Measurements from ENCODE around the gene NYAP1.

Gene NYAP1

GRCh38 chr7:100506356-100506923 is 22.7 kb downstream of the NYAP1 start:
- H3K27me3 ChIP-seq = no peaks in the 10 kb centered on the region
- no peak overlapping the region for H3K4me3 ChIP-seq (ENCODE audit: low read depth, low read length)
- no peaks in the 10 kb centered on the region for H3K9me3 ChIP-seq
- no peaks in the 10 kb centered on the region for H3K36me3 ChIP-seq
- DNase-seq = no peak
- H3K4me1 ChIP-seq = no peaks in the 10 kb centered on the region
- TF ChIP-seq, protein P1, sequence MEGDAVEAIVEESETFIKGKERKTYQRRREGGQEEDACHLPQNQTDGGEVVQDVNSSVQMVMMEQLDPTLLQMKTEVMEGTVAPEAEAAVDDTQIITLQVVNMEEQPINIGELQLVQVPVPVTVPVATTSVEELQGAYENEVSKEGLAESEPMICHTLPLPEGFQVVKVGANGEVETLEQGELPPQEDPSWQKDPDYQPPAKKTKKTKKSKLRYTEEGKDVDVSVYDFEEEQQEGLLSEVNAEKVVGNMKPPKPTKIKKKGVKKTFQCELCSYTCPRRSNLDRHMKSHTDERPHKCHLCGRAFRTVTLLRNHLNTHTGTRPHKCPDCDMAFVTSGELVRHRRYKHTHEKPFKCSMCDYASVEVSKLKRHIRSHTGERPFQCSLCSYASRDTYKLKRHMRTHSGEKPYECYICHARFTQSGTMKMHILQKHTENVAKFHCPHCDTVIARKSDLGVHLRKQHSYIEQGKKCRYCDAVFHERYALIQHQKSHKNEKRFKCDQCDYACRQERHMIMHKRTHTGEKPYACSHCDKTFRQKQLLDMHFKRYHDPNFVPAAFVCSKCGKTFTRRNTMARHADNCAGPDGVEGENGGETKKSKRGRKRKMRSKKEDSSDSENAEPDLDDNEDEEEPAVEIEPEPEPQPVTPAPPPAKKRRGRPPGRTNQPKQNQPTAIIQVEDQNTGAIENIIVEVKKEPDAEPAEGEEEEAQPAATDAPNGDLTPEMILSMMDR (IDR thresholded peaks at IDR 0.05; ENCODE audit: low read depth, low read length) = no peak

- Histone ChIP-seq H3K9me3 (no peaks in the 10 kb centered on the region), H3K4me3 (ENCODE audit: low read depth, low read length) (no peak overlapping the region), H3K4me1 (no peaks in the 10 kb centered on the region), H3K27me3 (no peaks in the 10 kb centered on the region), H3K36me3 (no peaks in the 10 kb centered on the region)
- DNase-seq = no peak
- TF ChIP-seq, protein P1 (IDR thresholded peaks at IDR 0.05; ENCODE audit: low read depth, low read length) = no peak
Measured at GRCh38 chr7:100509231-100509630, 25.5 kb downstream of the NYAP1 start.

DNA sequence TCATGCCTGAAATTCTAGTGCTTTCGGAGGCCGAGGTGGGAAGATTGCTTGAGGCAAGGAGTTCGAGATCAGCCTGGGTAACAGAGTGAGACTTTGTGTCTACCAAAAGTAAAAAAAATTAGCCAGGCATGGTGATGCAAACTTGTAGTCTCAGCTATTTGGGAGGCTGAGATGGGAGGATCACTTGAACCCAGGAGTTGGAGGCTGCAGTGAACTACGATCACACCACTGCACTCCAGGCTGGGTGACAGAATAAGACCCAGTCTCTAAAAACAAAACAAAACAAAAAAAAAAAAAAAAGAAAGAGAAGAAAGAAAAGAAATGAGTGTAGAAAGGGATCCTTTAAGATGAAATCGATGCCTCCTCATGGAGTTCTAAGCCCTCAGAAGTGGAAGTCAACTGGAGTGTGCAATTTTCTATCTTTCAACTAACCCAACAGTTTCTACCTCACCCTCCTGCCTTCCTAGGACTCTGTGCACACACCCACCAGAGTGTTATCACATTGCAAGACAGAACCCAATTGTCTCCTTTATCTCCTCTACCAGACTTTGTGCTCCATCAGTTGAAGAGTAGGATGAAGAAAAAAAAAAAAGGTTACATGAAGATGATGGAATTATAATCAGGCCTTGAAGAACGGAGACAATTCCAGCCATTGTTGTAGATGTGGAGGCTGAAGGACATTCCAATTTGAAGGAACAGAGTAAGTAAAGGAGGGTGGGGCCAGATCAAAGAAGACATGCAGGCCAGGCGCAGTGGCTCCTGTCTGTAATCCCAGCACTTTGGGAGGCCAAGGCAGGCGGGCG is 26.9 kb downstream of the NYAP1 start:
- TF ChIP-seq, protein P1 (IDR thresholded peaks at IDR 0.05; ENCODE audit: low read depth, low read length) = no peak
- Histone ChIP-seq H3K36me3 (no peaks in the 10 kb centered on the region), H3K4me1 (no peaks in the 10 kb centered on the region; the same call in 1 of the 2 replicates), H3K27me3 (no peaks in the 10 kb centered on the region), H3K4me3 (ENCODE audit: low read depth, low read length) (no peak overlapping the region), H3K9me3 (no peaks in the 10 kb centered on the region)
- no peak for DNase-seq

DNA sequence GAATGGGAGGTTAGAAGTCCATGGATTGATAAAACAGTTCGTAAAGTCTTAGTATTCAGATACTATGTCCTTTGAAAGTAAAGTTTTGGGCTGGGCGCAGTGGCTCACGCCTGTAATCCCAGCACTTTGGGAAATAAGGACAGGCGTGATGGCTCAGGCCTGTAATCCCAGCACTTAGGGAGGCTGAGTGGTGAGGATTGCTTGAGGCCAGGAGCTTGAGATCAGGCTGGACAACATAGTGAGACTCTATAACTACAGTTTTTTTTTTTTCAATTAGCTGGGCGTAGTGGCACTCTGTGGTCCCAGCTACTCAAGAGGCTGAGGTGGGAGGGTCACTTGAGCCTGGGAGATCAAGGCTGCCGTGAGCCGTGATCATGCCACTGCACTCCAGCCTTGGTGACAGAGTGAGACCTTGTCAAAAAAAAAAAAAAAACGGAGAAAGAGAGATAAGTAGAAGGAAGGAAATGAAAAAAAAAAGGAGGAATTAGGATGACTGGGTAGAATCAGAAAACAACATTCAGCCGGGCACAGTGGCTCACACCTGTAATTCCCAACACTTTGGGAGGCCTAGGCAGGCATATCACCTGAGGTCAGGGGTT is 29.6 kb downstream of the NYAP1 start:
- no peaks in the 10 kb centered on the region for H3K9me3 ChIP-seq
- no peaks in the 10 kb centered on the region for H3K36me3 ChIP-seq
- no peaks in the 10 kb centered on the region; the same call in 1 of the 2 replicates for H3K4me1 ChIP-seq
- TF ChIP-seq, protein P1 (IDR thresholded peaks at IDR 0.05; ENCODE audit: low read depth, low read length) = no peak
- no peak for DNase-seq
- H3K27me3 ChIP-seq = no peaks in the 10 kb centered on the region
- H3K4me3 ChIP-seq (ENCODE audit: low read depth, low read length) = no peak overlapping the region

DNA sequence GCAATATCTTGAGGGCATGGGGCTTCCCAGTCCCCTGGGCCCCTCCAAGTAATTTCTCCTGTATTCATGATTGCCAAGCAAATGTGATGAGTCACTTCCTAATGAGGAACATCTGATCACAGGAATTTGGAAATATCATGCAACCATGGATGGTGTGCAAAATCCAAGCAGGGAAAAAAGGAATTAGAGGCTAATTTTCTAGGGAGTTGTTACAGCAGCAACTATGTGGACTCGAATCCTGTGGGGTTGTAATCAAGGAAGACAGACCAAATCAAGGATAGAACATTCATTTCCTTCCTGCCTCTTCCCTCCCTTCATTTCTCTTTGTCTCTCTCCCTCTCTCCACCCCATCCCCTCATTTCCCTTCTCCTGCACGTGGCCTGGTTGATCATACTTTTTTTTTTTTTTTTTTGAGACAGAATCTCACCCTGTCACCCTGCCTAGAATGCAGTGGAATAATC is 31.4 kb downstream of the NYAP1 start:
- H3K36me3 ChIP-seq = no peaks in the 10 kb centered on the region
- TF ChIP-seq, protein P1 (IDR thresholded peaks at IDR 0.05; ENCODE audit: low read depth, low read length) = no peak
- DNase-seq = no peak
- no peaks in the 10 kb centered on the region for H3K27me3 ChIP-seq
- H3K9me3 ChIP-seq = no peaks in the 10 kb centered on the region
- H3K4me3 ChIP-seq (ENCODE audit: low read depth, low read length) = no peak overlapping the region
- no peaks in the 10 kb centered on the region; the same call in 1 of the 2 replicates for H3K4me1 ChIP-seq
